Endometrial microvascular endothelial cells (primary cell): ENCODE results near the gene PKMYT1. TPM values are rescaled to one million over a fixed set of nuclear protein-coding genes. Genes with fewer than 3 reads are reported as not detected.

ENCODE experiments used
- in situ Hi-C: cut with HindIII; loops from 2 replicates; pipeline ENCODE4 v1.10.0; 2017; ENCODE audit warnings: low sequenced_read_pairs, low pct_unique_long_range_greater_than_20kb; ENCODE audit errors: inconsistent ontology term
- total RNA-seq: library from RNA; depleted of rRNA; stranded (reverse); fragments of >200 nt; gene quantifications from one replicate; pipeline ENCODE4 v1.2.3, GENCODE V29; 2015; ENCODE audit errors: inconsistent ontology term

The PKMYT1 gene
- total RNA-seq, 1 donor from 2014 or later: 32.3 TPM

DNA sequence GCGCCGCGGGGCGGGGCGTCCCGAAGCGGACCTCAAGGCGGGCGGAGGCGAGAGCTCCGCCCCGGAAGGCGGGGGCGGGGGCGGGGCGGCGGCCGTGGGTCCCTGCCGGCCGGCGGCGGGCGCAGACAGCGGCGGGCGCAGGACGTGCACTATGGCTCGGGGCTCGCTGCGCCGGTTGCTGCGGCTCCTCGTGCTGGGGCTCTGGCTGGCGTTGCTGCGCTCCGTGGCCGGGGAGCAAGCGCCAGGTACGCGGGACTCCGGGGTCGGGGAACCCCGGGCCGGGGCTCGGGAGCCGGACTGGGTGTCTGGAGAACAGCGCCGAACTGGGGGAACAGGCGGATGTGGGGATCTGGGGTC lies 40.0 kb upstream of the PKMYT1 start, which contains the start of gene TNFRSF12A:
TSS of gene TNFRSF12A (plus strand) at position 122 of the 357 bp plus-strand sequence. CDS start at position 152, 30 bp downstream.
- in situ Hi-C loops: no loop called here

DNA sequence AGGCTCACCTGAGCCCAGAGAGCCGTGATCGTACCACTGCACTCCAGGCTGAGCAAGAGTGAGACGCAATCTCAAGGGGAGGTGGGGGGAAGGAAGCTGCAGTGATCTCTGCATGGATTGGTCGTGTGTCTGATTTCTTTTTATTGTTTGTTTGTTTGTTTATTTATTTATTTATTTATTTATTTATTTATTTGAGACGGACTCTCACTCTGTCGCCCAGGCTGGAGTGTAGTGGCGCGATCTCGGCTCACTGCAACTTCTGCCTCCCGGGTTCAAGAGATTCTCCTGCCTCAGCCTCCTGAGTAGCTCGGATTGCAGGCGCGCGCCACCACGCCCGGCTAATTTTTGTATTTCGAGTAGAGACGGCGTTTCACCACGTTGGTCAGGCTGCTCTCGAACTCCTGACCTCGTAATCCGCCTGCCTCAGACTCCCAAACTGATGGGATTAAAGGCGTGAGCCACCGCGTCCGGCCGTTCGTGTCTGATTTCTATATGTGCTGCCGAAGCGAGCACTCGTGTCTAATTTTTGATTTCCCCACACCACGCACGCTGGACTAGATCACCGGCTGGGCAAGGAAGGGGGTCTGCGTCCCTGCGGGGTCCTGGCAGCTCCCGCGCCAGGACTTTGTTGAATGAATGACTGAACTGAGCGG lies 39.5 kb upstream of the PKMYT1 start:
- in situ Hi-C loops: no loop called here

DNA sequence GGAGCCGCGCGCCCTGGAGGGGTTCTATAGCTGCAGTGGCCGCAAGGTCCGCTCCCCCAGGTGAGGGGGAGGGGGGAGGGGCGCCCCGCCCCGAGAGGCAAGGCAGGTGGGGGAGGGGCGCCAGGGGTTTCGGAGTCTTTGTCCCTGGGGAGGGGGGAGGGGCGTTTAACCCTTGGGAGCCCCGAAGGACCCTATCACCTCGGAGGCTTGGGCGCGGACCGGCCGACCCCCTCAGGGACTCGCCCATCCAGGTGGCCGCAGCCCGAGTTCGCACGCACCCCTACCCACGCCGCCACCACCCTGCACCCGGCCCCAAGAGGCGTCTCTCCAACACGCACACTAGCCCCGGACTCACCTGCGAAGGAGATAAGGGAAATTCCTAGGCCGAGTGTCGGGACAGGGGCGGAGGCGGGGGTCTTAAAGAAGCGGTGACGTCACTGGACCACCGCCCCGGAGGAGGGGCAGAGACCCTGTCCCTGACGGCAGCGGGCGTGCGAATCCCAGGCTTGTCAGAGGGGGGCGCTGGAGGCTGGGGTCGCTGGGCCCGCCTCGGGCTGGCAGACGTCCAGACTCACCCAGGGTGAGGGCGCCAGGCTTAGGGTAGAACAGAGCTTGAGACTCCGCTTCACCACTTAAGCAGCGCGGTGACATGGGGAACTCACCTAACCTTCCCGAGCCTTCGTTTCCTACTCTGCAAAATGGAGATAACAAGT lies 37.7 kb upstream of the PKMYT1 start, which contains the start of gene CLDN6:
TSS of gene CLDN6 (minus strand) at position 390 of the 713 bp plus-strand sequence. CDS start 2,162 bp downstream, outside the sequence.
- in situ Hi-C loops: no loop called here

DNA sequence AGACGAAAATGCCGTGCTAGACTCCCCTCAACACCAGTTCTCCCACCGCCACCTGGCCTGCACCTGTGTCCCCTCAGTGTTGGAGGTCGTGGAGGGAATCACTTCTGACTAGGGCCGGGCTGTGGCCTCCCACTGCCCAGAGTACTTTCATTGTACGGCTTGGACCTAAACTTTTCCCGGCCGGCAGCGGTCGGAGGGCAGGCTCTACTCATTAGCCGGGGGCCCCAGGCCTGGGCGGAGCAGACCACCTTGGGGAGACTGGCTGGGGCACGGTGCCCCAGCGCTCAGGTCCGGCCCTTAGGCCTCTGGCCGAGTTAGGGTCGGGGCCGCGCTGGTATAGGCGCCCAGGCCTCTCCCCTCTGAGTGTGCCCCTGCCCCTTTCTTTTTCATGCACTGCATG lies 37.1 kb upstream of the PKMYT1 start:
- in situ Hi-C loops: no loop called here

DNA sequence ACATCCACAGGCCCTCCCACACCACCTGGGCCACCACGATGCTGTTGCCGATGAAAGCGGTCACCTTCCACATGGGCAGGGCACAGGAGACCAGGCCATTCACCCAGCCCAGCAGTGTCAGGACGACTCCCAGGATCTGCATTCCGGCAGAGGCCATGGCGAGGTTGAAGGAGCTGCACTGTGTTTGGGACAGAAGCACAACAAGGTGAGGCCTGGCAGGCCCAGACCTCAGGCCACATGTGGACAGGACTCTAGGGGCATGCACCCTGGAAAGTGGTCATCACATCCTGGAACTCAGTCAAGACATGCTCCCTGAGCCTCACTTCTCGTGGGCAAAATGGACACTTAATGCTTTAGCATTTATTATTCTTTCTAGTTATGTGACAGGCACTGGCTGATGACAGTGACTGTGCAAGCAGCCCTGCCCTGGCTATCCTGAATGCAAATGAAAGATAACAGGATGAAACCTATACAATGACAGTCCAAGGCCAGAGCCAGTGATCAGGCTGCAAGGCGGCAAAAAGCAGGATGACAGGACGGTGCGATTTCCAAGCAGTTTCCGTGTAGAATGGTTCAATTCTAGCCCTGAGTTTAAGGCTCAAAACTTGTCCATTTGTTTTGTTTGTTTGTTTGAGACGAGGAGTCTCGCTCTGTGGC lies 35.7 kb upstream of the PKMYT1 start:
- in situ Hi-C loops: no loop called here

DNA sequence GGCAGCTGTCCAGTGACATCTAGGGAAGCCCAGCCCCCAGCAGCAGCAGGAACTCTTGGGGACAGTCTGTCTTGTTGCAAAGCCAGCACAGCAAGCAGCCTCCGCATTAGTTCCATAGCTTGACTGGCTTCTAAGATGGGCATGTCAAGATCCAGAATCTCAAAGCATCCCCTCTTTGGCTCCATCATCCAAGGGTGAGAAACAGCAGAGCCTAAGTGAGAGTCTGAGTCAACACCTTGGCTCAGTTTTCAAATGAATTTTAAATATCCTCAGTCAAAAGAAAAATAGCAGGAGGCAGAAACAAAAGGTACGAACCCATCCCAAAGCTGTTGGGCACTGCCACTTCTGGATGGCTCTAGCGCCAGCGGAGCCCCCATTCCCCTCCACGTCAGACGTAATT lies 34.7 kb upstream of the PKMYT1 start:
- in situ Hi-C loops: no loop called here

DNA sequence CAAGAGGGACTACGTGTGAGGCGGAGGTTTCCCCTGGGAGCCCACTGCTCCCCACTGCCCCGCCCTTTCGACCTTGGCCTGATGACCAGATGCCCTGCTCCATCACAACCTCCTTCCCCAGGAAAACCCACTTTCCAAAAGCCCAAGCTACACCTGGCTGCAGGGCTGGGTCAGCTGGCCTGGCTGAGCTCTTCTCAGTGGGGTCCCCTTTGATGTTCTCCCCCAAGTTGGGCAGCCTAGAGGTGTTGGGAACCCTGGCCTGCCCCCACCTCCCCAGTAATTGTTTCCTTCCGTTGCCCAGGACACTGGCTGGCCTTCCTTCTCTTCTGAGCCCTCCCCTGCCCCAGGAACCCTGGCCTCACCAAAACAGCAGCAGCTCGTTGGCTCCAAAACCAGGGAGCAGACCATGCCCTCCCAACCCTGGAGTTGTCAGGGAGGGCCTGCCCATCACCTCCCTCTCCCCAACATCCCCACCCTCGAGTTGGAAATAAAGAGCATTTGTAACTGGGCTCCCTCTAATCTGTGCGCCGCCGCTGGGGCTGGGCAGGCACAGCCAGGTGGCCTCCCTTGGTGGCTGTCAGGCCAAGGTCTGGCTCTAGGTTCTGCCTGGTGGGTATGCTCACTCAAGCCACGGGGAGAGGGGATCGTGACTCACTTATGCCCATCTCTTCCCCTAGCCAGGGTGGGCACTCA lies 33.9 kb upstream of the PKMYT1 start:
- in situ Hi-C loops: no loop called here

DNA sequence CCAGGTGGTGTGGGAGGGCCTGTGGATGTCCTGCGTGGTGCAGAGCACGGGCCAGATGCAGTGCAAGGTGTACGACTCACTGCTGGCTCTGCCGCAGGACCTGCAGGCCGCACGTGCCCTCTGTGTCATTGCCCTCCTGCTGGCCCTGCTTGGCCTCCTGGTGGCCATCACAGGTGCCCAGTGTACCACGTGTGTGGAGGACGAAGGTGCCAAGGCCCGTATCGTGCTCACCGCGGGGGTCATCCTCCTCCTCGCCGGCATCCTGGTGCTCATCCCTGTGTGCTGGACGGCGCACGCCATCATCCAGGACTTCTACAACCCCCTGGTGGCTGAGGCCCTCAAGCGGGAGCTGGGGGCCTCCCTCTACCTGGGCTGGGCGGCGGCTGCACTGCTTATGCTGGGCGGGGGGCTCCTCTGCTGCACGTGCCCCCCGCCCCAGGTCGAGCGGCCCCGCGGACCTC lies 33.3 kb upstream of the PKMYT1 start:
- in situ Hi-C loops: no loop called here

DNA sequence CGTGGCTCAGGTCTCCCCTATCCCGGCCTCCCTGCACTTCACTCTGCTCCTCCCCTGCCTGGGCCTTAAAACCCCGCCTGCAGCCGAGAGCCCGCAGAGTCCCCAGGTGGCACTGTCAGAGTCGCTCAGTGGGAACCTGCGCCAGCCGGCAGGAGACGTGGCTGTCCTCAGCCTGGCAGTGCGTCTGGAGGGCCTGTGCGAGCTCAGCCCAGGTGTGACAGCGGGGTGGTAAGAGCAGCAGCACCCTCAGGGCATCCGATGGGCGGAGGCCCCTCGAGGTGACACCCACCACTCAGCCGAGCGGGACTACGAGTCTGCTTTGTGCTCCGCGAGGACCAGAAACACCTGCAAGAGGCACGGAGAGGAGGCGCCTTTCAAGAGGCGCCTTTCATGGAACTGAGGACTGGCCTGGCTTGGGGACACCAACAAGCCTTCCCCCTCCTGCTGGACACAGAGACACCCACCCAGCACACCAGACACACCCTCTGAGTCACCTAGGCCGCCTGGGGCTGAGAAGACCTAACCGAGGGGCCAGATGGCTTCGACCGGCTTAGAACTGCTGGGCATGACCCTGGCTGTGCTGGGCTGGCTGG lies 32.7 kb upstream of the PKMYT1 start, which contains the start of gene CLDN9:
TSS of gene CLDN9 (plus strand) at position 96 of the 593 bp plus-strand sequence. CDS start at position 536, 440 bp downstream.
- in situ Hi-C loops: no loop called here

DNA sequence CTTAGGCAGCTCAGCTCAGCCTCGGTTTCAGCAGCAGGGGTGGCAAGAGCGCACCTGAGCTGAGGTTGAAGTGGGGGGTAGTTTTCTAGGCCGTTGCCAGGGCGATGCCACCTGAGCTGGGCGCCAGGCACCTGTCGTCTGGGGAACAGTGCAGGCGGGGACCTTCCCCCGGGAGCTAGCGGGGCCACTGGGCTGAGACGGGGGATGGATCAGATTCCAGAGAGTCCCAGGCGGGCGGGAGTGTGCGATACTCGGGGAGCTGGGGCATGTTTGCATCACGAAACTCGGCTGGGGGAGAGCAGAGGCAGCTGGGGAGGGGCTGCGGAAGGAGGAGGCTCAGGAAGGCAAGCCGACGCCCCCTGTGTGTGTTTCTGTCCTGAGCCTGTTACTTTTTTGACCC lies 32.0 kb upstream of the PKMYT1 start:
- in situ Hi-C loops: no loop called here

DNA sequence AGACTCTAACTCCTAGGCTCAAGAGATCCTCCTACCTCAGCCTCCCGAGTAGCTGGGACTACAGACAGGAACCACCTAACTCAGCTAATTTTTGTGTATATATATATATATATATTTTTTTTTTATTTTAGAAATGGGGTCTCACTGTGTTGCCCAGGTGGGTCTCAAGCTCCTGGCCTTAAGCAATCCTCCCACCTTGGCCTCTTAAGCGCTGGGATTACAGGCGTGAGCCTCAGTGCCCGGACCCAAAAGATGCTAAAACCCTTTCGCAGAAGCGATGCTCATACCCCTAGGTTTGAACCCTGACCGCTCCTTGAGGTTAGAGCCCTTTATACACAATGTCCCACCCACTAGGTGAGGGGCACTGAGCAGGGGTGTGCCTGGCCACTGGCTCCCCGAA lies 30.3 kb upstream of the PKMYT1 start:
- in situ Hi-C loops: no loop called here

DNA sequence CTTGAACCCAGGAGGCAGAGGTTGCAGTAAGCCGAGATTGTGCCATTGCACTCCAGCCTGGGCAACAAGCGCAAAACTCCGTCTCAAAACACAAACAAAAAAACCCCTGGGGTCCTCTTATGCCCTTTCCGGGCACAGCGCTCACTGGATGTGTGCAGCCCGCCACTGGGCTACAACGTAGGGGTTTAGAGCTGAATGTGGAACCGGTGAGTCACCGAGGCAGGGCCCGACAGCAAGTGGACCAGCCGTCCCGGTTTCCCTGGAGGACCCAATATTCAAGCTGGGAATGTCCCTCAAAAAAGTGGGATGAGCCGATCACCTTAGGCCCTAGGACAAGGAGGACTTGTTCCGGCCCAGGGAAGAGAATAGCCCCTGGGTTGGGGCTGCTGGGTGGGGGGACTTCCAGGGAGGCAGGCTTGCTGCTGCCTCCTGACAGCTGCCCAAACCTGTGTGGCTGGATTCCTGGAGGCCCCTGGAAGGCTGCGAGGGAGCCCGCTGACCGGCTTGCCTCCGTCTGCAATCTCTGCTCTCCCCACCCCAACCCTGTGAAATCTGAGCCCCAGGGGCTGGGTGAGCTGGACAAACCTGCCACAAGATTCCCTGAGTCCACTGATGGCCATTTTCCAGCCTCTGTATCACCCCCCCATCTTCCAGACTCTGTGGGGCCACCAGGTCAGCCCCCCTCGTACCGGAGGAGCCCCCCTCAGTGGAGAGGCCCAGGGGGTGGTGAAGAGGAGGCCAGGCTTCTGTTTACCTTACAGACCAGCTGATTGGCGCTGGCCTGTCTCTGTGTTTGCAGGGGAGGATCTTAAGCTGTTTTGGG lies 29.5 kb upstream of the PKMYT1 start:
- in situ Hi-C loops: no loop called here

DNA sequence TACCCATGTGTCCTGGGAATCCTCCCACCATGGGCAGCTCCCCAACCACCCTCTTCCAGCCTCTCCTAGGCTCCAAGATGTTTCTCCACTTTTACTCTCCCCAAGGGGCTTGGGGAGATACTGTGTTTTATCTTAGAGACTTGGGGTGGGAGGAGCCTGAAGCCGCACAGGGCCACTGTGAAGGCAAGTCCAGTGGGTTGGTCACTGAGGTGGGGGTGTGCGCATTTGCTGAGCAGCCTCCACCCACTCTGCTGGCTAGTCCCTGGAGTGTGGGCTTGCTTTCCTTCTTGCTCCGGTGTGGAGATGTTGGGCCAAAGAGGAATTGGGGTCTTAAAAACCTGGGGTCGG lies 28.4 kb upstream of the PKMYT1 start:
- in situ Hi-C loops: no loop called here

DNA sequence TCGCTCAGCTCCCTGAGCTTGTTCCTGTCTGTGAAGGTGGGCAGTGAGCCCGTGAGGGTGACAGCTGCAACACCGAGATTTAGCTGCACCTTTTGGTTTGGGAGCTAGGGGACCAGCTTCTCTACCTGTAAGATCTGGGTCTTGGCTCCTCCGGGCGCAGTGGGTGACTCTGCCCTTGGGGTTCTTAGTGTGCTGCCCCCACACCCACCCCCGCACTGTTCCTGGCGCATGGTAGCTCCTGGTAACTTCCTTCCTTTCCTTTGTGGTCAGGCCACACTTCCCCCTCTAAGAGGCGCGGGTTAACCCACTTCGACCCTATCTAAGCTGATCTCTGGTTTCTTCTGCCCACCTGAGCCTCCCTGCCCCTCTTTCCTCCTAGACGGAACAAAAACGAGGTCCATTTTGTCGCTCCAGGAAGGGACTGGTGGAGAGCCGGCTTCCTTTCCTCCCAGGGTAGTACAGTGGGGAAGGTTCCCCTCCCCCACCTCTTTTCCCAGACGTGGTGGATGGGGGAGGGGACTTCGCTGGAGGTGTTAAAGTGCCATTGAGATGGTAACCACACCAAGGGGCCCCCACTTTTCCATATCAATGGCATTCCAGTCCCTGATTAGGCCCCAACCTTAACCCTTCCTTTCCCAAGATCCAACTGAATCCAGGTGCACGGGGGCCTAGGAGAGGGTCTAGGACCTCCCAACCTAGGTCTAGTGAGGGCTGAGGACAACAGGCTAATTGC lies 27.9 kb upstream of the PKMYT1 start:
- in situ Hi-C loops: no loop called here

DNA sequence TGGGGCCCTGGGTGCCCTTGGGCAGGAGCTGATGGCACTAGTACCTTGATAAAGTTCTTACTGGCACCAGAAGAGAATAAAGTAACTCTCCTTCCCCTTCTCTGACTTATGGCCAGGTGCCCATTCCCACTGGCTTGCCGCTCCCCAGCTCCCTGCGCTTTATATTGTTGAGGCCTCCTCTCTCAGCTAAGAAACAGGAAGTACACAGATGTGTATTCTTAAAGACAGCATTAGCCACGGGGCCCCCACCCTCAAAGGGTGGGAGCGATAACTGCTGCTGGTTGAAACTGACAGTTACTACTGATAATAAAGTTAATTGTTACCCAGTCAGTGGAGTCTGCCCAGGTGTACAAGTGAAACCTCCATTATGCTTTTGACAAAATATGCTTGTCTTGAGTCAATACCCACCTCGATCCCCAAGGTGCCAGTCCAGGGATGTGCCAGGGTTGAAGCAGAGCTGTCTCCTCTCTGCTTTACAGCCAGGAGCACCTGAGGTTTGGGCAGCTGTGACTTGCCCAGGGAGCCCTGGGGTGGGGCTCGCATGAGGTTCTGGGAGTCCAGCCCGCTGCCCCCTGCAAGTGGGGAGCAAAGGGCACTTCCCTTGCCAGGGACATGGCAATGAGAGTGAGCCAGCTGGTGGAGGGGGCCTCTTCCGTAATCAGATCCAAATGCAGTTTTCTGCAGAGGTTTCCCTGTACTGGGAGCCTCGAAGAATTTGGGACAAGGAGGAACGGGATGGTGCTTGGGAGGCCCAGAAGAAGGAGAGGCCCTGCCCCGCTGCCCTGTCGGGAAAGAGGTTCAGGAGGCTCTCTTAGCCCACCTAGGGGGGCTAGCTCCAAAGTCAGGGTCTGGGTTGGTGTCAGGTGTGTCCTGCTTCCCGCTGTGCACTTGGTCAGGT lies 27.1 kb upstream of the PKMYT1 start:
- in situ Hi-C loops: no loop called here

DNA sequence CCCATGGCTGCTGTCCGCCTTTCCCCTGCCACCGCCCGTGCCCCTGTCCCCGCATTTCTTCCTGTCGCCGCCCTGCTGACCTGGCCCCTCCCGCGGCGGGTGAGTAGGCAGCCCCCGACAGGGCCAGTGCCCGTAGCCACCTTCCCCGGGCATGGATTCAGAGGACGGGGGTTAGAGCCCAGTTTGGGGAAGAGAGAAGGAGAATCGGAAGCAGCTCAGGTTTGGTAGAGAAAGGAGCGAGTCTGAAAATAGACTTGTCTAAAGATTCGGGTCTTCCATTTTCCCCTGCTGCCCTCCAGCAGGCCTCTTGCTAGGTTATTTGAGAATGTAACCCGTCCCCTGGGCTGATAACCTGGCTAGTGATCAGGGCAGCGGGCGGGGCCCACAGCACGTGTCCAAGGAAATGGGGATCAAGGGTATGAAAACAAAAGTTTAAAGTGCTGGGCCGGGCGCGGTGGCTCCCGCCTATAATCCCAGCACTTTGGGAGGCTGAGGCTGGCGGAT lies 24.6 kb upstream of the PKMYT1 start:
- in situ Hi-C loops: no loop called here
